NCI-H1930 (cell line): ENCODE data around the gene CSAG3.
"Not testable (repeated sequence)": the region's sequence is repeated elsewhere in the genome, so short reads cannot be mapped to it uniquely, and the experiment has no call there.

Source experiments
- DNase-seq, 2 experiments: peaks; one replicate each; lab custom pipeline; 2025; lab: John Stamatoyannopoulos, UW

Gene CSAG3

GRCh38 chrX:152758918-152759317 lies at the start of gene CSAG3:
Gene CSAG3 (plus strand): TSS chrX:152759218.
- not testable (repeated sequence) for DNase-seq

DNA sequence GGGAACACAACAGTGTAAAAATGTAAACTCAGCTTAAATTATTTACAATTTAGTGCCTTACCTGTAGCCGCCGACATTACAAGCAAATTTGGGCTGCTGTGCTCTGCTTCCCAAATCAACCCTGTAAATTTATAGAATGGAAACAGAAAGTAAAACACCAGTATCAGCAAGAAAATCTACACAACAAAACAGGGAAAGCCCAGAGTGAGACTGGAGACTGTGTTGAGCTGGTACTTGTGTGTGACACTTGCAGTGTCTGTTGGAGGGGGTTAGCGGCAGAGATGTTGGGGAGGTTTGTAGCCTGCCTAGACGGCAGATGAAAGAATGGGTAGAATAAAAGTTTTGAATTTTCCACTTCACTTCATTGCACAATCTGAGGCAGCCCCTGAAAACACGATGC lies 45.8 kb upstream of the CSAG3 start:
- not testable (repeated sequence) for DNase-seq

DNA sequence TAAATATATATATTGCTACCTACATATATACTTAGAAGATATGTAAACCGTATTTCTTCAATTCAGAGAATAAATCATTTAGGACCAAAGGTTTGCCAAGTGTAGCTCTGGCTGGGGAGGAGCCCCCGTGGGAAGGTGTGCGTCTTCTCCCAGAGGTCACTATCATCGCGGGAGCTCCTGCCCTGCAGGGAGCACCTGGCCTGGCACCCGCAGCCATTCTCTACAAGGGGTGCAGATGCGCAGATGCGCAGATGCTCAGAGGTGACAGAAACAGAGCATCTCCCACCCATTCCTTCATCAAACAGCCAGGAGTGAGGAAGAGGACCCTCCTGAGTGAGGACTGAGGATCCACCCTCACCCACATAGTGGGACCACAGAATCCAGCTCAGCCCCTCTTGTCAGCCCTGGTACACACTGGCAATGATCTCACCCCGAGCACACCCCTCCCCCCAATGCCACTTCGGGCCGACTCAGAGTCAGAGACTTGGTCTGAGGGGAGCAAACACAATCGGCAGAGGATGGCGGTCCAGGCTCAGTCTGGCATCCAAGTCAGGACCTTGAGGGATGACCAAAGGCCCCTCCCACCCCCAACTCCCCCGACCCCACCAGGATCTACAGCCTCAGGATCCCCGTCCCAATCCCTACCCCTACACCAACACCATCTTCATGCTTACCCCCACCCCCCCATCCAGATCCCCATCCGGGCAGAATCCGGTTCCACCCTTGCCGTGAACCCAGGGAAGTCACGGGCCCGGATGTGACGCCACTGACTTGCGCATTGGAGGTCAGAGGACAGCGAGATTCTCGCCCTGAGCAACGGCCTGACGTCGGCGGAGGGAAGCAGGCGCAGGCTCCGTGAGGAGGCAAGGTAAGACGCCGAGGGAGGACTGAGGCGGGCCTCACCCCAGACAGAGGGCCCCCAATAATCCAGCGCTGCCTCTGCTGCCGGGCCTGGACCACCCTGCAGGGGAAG lies 44.9 kb upstream of the CSAG3 start, which contains the start of gene MAGEA2B:
Gene MAGEA2B (plus strand): TSS at position 814 of the 973 bp plus-strand sequence. CDS start 2,479 bp downstream, outside the sequence.
- DNase-seq, result not testable (repeated sequence)

DNA sequence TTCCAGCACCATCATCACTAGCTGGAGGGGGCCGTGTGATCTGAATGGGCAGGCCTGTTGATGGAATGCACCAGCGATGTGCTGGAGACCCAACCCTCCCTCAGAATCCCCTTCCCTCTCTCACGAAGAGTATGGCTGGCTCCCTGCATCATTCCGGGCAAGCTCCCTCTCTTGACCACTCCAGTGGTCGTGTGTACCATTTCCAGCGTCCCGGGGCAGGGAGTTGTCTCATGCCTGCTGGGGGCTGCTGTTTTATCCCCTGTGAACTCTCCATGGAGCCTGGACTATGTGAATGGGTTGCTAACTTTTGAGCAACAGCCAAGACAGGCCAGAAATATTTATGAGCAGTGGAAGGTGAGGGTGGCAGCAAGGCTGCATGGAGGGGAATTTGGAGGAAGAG lies 33.6 kb upstream of the CSAG3 start:
- no peak for DNase-seq

DNA sequence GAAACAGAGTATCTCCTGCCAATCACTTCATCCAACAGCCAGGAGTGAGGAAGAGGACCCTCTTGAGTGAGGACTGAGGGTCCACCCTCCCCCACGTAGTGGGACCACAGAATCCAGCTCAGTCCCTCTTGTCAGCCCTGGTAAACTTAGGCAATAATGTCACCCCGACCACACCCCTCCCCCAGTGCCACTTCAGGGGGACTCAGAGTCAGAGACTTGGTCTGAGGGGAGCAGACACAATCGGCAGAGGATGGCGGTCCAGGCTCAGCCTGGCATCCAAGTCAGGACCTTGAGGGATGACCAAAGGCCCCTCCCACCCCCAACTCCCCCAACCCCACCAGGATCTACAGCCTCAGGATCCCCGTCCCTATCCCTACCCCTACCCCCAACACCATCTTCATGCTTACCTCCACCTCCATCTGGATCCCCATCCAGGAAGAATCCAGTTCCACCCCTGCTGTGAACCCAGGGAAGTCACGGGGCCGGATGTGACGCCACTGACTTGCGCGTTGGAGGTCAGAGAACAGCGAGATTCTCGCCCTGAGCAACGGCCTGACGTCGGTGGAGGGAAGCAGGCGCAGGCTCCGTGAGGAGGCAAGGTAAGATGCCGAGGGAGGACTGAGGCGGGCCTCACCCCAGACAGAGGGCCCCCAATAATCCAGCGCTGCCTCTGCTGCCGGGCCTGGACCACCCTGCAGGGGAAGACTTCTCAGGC lies 25.6 kb upstream of the CSAG3 start, which contains the start of the genes CSAG1 and MAGEA12:
Gene CSAG1 (minus strand): TSS at position 461 of the 715 bp plus-strand sequence. CDS start 1,261 bp downstream, outside the sequence.
Gene MAGEA12 (plus strand): TSS at position 497 of the 715 bp plus-strand sequence. CDS start 2,405 bp downstream, outside the sequence.
- DNase-seq, result peak; percentile 48 to 73

GRCh38 chrX:152734143-152734858 lies 24.7 kb upstream of the CSAG3 start:
- not testable (repeated sequence) for DNase-seq

- no peak for DNase-seq
Observed at GRCh38 chrX:152735101-152735500, 23.9 kb upstream of the CSAG3 start.

- no peak for DNase-seq
Observed at GRCh38 chrX:152735860-152736511, 23.0 kb upstream of the CSAG3 start.

DNA sequence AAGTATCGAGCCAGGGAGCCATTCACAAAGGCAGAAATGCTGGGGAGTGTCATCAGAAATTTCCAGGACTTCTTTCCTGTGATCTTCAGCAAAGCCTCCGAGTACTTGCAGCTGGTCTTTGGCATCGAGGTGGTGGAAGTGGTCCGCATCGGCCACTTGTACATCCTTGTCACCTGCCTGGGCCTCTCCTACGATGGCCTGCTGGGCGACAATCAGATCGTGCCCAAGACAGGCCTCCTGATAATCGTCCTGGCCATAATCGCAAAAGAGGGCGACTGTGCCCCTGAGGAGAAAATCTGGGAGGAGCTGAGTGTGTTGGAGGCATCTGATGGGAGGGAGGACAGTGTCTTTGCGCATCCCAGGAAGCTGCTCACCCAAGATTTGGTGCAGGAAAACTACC lies 22.5 kb upstream of the CSAG3 start:
- DNase-seq, result not testable (repeated sequence)

GRCh38 chrX:152738560-152738959 lies 20.5 kb upstream of the CSAG3 start:
- no peak for DNase-seq

- not testable (repeated sequence) for DNase-seq
Observed at GRCh38 chrX:152753686-152754650, 5.0 kb upstream of the CSAG3 start, which contains the start of gene MAGEA2. Gene MAGEA2 (minus strand): TSS chrX:152753842. CDS start chrX:152751363, 2,479 bp downstream.

- not testable (repeated sequence) for DNase-seq
Observed at GRCh38 chrX:152754871-152755270, 4.1 kb upstream of the CSAG3 start.

DNA sequence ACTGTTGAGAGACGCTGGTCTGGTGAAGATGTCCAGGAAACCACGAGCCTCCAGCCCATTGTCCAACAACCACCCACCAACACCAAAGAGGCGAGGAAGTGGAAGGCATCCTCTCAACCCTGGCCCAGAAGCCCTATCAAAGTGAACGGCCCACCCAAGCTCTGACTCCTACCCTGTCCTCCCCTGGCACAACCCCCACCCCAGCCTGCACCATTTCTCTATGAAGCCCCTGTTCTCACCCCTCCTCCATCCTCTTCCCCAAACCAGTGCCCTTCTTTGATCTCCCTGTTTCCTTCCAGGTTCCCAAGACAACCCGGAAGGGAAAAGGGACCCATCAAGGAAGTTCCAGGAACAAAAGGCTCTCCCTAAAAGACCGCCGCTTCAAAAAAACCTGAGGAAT lies 526 bp downstream of the CSAG3 start:
- DNase-seq, result not testable (repeated sequence)

GRCh38 chrX:152761582-152761981 lies 2.6 kb downstream of the CSAG3 start:
- DNase-seq, result not testable (repeated sequence)

DNA sequence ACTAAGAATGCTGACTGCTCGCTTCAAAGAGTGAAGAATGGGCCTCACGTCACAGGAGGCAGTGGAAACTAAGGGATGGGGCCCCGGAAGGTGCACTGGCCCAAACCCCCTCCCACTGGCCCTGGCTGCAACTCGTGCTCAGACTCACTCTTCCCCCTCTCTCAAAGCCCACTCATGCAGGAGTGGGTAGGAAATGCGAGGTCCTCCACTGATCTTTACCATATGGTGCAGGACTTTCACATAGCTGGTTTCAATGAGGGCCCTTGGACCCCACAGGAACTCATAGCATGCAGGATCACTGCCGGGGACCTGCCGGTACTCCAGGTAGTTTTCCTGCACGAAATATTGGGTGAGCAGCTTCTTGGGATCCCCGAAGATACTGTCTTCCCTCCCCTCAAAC lies 7.5 kb downstream of the CSAG3 start:
- not testable (repeated sequence) for DNase-seq

GRCh38 chrX:152769549-152770289 lies 10.7 kb downstream of the CSAG3 start, which contains the start of gene MAGEA6:
Gene MAGEA6 (minus strand): TSS chrX:152769689. CDS start chrX:152767650, 2,039 bp downstream.
- DNase-seq, result not testable (repeated sequence)

DNA sequence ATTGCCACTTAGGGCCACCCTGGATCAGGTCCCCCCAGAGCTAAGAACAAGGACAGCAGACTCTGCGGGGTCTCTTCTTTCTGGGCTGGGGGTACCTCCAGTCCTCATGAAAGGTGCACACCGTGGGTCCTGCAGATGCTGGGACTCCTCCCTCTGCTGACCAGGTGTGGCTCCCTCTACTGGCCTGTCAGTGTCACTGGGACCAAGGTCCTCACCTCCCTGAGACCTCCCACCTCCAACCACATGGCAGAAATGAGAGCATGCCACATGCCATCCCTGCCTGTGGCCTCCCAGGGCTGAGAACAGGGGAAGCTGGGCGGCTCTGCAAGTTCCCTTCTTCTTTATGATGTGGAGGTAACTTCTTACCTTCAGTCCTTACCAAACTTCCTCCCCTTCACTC lies 28.0 kb downstream of the CSAG3 start:
- DNase-seq, result not testable (repeated sequence)

GRCh38 chrX:152798945-152799344 lies 39.9 kb downstream of the CSAG3 start:
- no peak for DNase-seq

GRCh38 chrX:152806035-152806434 lies 47.0 kb downstream of the CSAG3 start:
- no peak for DNase-seq
